Activated CD8-positive, alpha-beta memory T cell treated with anti-CD3 and anti-CD28 coated beads for 36 hours (primary cell): ENCODE measurements around the gene PIF1. TPM values are rescaled to one million over a fixed set of nuclear protein-coding genes. Genes with fewer than 3 reads are reported as not detected.

Experiments
- CTCF ChIA-PET: fragments of 350-600 bp; sonication (Branson Sonifier 250); formaldehyde crosslinking; loops from one replicate; lab custom pipeline; 2021; ENCODE audit warnings: antibody characterized with exemption; lab: Charles Lee
- POLR2A ChIA-PET: fragments of 350-600 bp; sonication (Branson Sonifier 250); formaldehyde crosslinking; loops from one replicate; lab custom pipeline; 2021; ENCODE audit warnings: antibody characterized with exemption; lab: Charles Lee
- total RNA-seq, 2 experiments: library from RNA; stranded (reverse); gene quantifications; one replicate each; pipeline ENCODE4 v1.2.3, GENCODE V29; 2021

Gene PIF1
- total RNA-seq, 2 experiments from 2014 or later: 25.5 to 27.8 TPM

- CTCF ChIA-PET: no interaction called here
Observed at GRCh38 chr15:64850778-64851502, 25.5 kb upstream of the PIF1 start.

GRCh38 chr15:64847876-64848716 lies 22.6 kb upstream of the PIF1 start:
- CTCF ChIA-PET: interaction anchor here (0.9 kb wide), 1 partner anchor 12 kb away, joined by 3 read pairs; no protein-coding TSS in a partner anchor
- POLR2A ChIA-PET: no interaction called here

More at GRCh38 chr15:64850778-64851502, 25.5 kb upstream of the PIF1 start:
- POLR2A ChIA-PET: interaction anchor here (0.6 kb wide), 1 partner anchor 30 kb away, joined by 3 read pairs; no protein-coding TSS in a partner anchor

GRCh38 chr15:64847448-64847847 lies 22.0 kb upstream of the PIF1 start:
- CTCF ChIA-PET: interaction anchor here (0.9 kb wide), 1 partner anchor 11 kb away, joined by 3 read pairs; no protein-coding TSS in a partner anchor
- POLR2A ChIA-PET: no interaction called here

DNA sequence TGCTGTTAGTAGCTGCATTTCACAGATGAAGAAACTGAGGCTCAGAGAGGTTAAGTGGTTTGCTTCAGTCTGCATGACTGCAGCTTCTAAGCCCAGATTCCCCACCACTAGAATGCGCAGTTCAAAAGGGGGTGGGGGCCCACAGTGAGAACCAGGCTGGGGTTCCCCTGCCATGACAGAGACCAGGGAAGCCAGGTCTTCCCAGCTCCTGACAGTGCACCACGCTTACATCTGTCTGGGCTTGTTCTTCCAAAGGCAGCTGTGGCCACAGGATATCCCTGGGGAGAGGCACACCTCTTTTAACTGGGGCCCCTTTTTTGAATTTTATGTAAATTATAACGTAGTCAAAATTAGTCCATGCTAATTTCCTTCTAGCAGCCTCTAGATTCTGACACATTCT lies 21.6 kb upstream of the PIF1 start:
- POLR2A ChIA-PET: no interaction called here

GRCh38 chr15:64845831-64846595 lies 20.6 kb upstream of the PIF1 start:
- POLR2A ChIA-PET: interaction anchor here (0.7 kb wide), 1 partner anchor 48 kb away, joined by 3 read pairs; no protein-coding TSS in a partner anchor
- CTCF ChIA-PET: interaction anchor here (1.1 to 1.2 kb wide), 2 partner anchors 36 to 53 kb away, joined by 3 read pairs; no protein-coding TSS in a partner anchor

More for the DNA sequence above, 21.6 kb upstream of the PIF1 start:
- CTCF ChIA-PET: interaction anchor here (1.1 kb wide), 1 partner anchor 52 kb away, joined by 3 read pairs; no protein-coding TSS in a partner anchor

- CTCF ChIA-PET: interaction anchor here (1.2 kb wide), 1 partner anchor 36 kb away, joined by 3 read pairs; no protein-coding TSS in a partner anchor
- POLR2A ChIA-PET: interaction anchor here (0.6 kb wide), 1 partner anchor 110 kb away, joined by 8 read pairs; no protein-coding TSS in a partner anchor
Observed at GRCh38 chr15:64845183-64845611, 19.8 kb upstream of the PIF1 start.

DNA sequence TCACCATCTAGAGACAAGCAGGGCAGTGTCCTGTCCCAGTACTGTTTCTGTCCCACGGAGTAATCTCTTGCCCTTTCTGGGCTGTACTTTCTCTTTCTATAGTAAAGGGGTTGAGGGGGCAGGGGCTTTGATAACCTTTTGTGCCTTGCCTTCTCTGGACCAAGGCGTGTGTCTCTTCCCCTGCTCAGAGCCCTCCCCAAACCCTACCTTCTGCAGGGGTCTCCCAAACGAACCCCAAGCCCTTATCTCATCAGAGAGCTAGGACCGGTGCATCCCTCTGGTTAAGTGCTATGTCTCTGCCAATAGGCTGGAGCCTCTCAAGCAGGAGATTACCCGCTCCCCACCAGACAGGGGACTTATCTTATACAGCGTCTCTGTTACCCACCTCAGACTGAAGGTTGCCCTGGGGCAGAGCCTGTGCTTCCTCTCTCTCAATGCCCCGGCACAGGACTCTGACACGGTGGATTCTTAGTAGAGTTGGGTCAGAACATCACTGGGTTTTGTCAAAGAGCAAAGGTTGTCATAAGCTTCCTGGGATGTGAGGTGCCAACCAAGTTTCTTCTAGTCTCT lies 19.2 kb upstream of the PIF1 start:
- POLR2A ChIA-PET: interaction anchor here (0.5 to 0.6 kb wide), 3 partner anchors 47 to 110 kb away, joined by 3 to 8 read pairs (median 4); no protein-coding TSS in a partner anchor
- CTCF ChIA-PET: interaction anchor here (0.7 to 1.8 kb wide), 3 partner anchors 11 to 49 kb away, joined by 3 to 6 read pairs (median 3); no protein-coding TSS in a partner anchor

DNA sequence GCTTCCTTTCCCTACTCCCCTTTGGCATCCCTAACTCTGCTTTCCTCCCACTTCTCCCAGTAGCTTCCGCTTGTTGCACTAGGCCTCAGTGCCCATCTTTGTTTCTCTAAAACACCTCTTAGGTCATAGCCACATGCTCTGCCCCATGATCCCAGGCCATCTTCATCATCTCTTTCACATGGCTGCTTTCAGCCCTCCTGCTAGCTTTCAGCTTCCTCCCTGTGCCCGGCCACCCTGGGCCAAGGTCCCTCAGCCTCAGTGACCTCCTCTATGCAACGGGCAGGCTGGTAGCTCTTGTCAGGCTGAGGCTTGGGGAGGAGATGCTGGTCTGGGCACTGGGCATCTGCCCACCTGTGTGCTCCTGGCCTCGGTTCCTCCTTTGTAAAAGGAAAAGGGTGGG lies 18.5 kb upstream of the PIF1 start:
- POLR2A ChIA-PET: interaction anchor here (0.5 to 1.8 kb wide), 2 partner anchors 48 to 50 kb away, joined by 3 to 13 read pairs; no protein-coding TSS in a partner anchor
- CTCF ChIA-PET: interaction anchor here (0.7 to 1.8 kb wide), 2 partner anchors 10 to 50 kb away, joined by 3 to 6 read pairs; no protein-coding TSS in a partner anchor

GRCh38 chr15:64842986-64843561 lies 17.6 kb upstream of the PIF1 start:
- CTCF ChIA-PET: interaction anchor here (0.7 to 1.8 kb wide), 2 partner anchors 21 to 51 kb away, joined by 3 to 6 read pairs; no protein-coding TSS in a partner anchor
- POLR2A ChIA-PET: interaction anchor here (0.7 to 1.8 kb wide), 2 partner anchors 46 to 51 kb away, joined by 3 to 13 read pairs; no protein-coding TSS in a partner anchor

DNA sequence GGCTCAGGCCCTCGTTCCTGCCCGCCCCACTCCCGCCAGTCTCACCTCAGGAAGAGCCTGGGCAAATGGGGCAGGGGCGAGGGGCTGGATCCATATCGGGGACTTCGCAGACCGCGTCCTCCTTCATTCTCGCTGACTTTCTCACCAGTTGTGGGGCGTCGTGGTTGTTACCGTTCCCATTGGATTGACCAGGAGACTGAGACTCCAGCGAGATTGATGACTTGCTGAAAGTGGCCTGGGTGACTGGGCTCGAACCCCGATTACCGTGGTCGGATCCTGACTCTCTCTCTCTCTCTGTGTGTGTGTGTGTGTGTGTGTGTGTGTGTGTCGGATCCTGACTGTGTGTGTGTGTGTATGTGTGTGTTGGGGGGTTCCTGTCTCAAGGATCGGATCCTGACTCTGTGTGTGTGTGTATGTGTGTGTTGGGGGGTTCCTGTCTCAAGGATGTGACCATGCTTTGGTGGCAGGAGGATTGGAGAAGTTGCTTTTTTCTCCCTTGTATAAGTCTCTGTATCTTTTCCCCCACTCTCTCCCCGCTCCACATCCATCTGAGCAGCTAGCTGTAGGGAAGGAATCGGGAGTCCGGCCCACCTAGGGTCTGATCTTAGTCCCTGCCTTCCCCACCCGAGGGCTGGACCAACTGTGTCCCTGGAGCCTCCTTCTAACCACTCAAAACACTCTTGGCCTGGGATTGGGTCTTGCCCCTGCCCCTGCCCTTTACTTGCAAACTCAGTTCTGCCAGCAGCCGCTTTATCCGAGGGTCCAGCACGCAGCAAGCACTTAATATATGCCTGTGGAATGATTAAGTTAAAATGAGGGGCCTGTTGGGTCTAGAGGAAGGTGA lies 16.9 kb upstream of the PIF1 start:
- ChIA-PET CTCF (no interaction called here), POLR2A (interaction anchor here (0.7 to 1.8 kb wide), 2 partner anchors 47 to 52 kb away, joined by 3 to 13 read pairs; no protein-coding TSS in a partner anchor)

DNA sequence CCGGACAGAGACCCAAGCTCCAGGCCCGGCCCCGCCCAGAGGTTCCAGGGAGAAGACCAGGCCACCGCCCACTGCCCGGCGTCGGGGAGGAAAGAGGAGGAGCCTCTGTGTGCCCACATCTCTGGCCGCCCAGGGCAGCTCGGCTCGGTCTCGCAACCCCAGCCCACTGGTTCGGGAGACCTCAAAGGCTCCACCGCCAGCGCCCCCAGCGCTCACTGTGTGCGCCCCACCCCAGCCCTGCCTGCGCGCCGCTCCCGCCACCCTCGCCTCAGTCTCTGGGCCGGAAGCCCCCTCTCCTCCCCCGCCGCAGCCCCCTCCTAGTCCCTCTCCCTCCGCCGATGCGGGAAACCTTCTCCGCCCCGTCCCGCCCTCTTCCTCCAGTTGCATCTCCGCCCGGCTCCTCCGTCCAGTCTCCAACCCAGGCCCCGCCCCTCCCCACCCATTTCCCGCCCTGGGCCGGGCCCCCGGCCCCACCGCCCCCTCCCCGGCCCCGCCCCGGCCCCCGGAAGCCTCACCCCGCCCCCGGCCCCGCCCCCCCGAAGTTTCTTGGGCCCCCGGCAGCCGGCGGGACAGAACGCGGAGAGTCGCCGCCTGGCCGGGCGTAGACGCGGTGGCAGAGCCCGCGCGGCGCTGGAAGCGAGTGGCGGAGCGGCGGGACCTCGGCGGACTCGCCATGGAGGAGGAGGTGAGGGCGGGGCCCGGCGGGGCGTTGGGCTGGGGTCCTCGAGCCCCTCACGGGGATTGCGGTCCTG lies 16.1 kb upstream of the PIF1 start, which contains the start of gene PLEKHO2:
Gene PLEKHO2, plus strand, starts transcription at position 572 of the 752 bp plus-strand sequence. Its CDS starts 102 bp downstream, at position 674.
- CTCF ChIA-PET: interaction anchor here (0.9 to 2.1 kb wide), 4 partner anchors 32 to 68 kb away, joined by 3 to 14 read pairs (median 4); no protein-coding TSS in a partner anchor
- POLR2A ChIA-PET: interaction anchor here (0.5 to 2.2 kb wide), 3 partner anchors 52 to 619 kb away, joined by 7 to 12 read pairs (median 11); no protein-coding TSS in a partner anchor

GRCh38 chr15:64841060-64841343 lies 15.6 kb upstream of the PIF1 start:
- POLR2A ChIA-PET: interaction anchor here (0.5 to 2.2 kb wide), 4 partner anchors 19 to 619 kb away, joined by 3 to 12 read pairs (median 9); no protein-coding TSS in a partner anchor

DNA sequence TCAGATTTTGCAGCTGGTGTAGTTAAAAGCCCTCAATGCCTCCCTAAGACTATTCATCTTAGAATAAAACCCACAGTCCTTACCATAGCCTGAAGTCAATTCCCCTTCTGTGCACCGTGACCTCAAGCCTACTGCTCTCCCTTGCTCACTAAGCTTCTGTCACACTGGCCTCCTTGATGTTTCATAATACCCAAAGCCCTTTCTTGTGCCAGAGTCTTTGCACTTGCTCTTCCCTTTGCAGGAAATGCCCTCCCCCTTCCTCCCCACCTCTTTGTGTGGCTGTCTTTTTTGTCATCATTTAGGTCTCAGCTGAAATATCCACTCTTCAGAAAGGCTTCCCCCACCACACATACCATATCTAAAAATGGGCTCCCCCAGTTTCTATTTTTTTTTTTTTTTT lies 12.1 kb upstream of the PIF1 start:
- ChIA-PET CTCF (interaction anchor here (0.6 to 4.4 kb wide), 6 partner anchors 14 to 106 kb away, joined by 3 to 22 read pairs (median 4); no protein-coding TSS in a partner anchor), POLR2A (no interaction called here)

More at GRCh38 chr15:64841060-64841343, 15.6 kb upstream of the PIF1 start:
- CTCF ChIA-PET: interaction anchor here (0.9 to 2.1 kb wide), 5 partner anchors 32 to 94 kb away, joined by 3 to 14 read pairs (median 3); no protein-coding TSS in a partner anchor

- ChIA-PET POLR2A (interaction anchor here (0.8 to 1.0 kb wide), 2 partner anchors 58 to 160 kb away, joined by 3 read pairs; no protein-coding TSS in a partner anchor), CTCF (interaction anchor here (0.6 to 4.4 kb wide), 11 partner anchors 11 to 369 kb away, joined by 3 to 22 read pairs (median 5); partner anchors contain the start of gene PIF1)
Observed at GRCh38 chr15:64836023-64836536, 10.6 kb upstream of the PIF1 start.

- CTCF ChIA-PET: interaction anchor here (0.7 kb wide), 3 partner anchors 10 to 331 kb away, joined by 3 read pairs; no protein-coding TSS in a partner anchor
Observed at GRCh38 chr15:64833690-64834089, 8.2 kb upstream of the PIF1 start.

More at GRCh38 chr15:64833690-64834089, 8.2 kb upstream of the PIF1 start:
- POLR2A ChIA-PET: interaction anchor here (0.5 to 1.1 kb wide), 2 partner anchors 8 to 326 kb away, joined by 3 to 5 read pairs; no protein-coding TSS in a partner anchor
